ENCODE results near the gene EPOP. TPM values are rescaled to one million over a fixed set of nuclear protein-coding genes. Genes with fewer than 3 reads are reported as not detected.

EPOP gene
- total RNA-seq, 1 experiment from 2014 or later = 37.9 TPM

DNA sequence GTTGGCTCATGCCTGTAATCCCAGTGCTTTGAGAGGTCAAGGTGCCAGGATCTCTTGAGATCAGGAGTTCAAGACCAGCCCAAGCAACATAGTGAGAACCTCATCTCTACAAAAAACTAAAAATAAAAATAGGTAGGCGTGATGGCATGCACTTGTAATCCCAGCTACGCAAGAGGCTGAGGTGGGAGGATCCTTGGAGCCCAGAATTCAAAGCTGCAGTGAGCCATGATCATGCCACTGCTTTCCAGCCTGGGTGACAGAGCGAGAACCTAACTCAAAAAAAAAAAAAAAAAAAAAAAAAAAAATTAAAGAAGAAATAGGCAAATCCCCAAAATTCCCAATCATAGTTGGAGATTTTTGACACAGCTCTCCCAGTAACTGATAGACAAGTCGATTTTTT, 36.8 kb downstream of the EPOP start:
- Histone ChIP-seq H3K9me2 (ENCODE audit: insufficient read depth) (no peaks in the 10 kb centered on the region), H3K36me3 (ENCODE audit: control insufficient read depth in 1 of 2, insufficient read depth in 2 of 2, low read length in 2 of 2) (no peaks in the 10 kb centered on the region), H3K4me3 (replicated peaks in 1 of 2; ENCODE audit: low read depth in 1 of 2, low read length in 2 of 2) (no peak overlapping the region), H3K4me1 (ENCODE audit: control insufficient read depth in 1 of 2, insufficient read depth in 2 of 2, low read length in 2 of 2) (peaks cover 5 to 8% of the 10 kb centered on the region in 2 experiments; a peak in 3 of 4 replicates), H3K27ac (ENCODE audit: low read depth, low read length) (no peak overlapping the region), H3K4me2 (ENCODE audit: low read length) (no peak overlapping the region), H3K9me3 (ENCODE audit: control insufficient read depth in 1 of 2, insufficient read depth in 1 of 2, low read depth in 1 of 2, low read length in 2 of 2) (no peaks in the 10 kb centered on the region), H2AFZ (ENCODE audit: low read depth, low read length, poor library complexity, severe bottlenecking) (peak overlapping the region; percentile 63), H4K20me1 (ENCODE audit: insufficient read depth) (no peaks in the 10 kb centered on the region), H3K9ac (ENCODE audit: low read length) (no peak overlapping the region), H3K79me2 (ENCODE audit: insufficient read depth, low read length) (no peaks in the 10 kb centered on the region), H3K27me3 (ENCODE audit: insufficient read depth, low read length) (no peaks in the 10 kb centered on the region)
- TF ChIP-seq CEBPB (IDR thresholded peaks at IDR 0.05; ENCODE audit: low read depth) (no peak), ZNF274 (IDR thresholded peaks at IDR 0.05; ENCODE audit: low read depth, low read length) (no peak), SIN3A (IDR thresholded peaks at IDR 0.05; ENCODE audit: low read depth) (no peak), ZFX (IDR thresholded peaks at IDR 0.05) (no peak), FOSL1 (IDR thresholded peaks at IDR 0.05; ENCODE audit: low read depth) (no peak), EZH2 (IDR thresholded peaks at IDR 0.05) (no peak), POLR2AphosphoS5 (IDR thresholded peaks at IDR 0.05; ENCODE audit: low read depth, low read length) (no peak), SRF (IDR thresholded peaks at IDR 0.05; ENCODE audit: low read depth) (no peak), ATF3 (IDR thresholded peaks at IDR 0.05) (no peak)
- TF ChIP-seq, protein P1, sequence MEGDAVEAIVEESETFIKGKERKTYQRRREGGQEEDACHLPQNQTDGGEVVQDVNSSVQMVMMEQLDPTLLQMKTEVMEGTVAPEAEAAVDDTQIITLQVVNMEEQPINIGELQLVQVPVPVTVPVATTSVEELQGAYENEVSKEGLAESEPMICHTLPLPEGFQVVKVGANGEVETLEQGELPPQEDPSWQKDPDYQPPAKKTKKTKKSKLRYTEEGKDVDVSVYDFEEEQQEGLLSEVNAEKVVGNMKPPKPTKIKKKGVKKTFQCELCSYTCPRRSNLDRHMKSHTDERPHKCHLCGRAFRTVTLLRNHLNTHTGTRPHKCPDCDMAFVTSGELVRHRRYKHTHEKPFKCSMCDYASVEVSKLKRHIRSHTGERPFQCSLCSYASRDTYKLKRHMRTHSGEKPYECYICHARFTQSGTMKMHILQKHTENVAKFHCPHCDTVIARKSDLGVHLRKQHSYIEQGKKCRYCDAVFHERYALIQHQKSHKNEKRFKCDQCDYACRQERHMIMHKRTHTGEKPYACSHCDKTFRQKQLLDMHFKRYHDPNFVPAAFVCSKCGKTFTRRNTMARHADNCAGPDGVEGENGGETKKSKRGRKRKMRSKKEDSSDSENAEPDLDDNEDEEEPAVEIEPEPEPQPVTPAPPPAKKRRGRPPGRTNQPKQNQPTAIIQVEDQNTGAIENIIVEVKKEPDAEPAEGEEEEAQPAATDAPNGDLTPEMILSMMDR (IDR thresholded peaks at IDR 0.05 in 2 of 3, conservative IDR thresholded peaks at IDR 0.05 in 1 of 3; ENCODE audit: borderline replicate concordance in 1 of 3, insufficient read depth in 1 of 3, low read depth in 2 of 3, low read length in 2 of 3) = no peak
- ATAC-seq (no peak), DNase-seq (ENCODE audit: low read depth, low spot score) (no peak)
- no TSS peak for BruUV-seq (replicated peaks)
- intact Hi-C loops (cut with micrococcal nuclease) = no loop called here
- ChIA-PET RAD21 (ENCODE audit: low non-redundant PET in 1 of 2, low total read pairs in 2 of 2, uncharacterized antibody in 2 of 2, unreplicated experiment in 2 of 2) (no interaction called here), CTCF (interaction anchor here (0.7 kb wide), 1 partner anchor 183 kb away, joined by 3 read pairs; no protein-coding TSS in a partner anchor), POLR2A (no interaction called here)
